ENCODE measurements around the gene AMACR. TPM values are rescaled to one million over a fixed set of nuclear protein-coding genes. Genes with fewer than 3 reads are reported as not detected.

AMACR gene
- total RNA-seq, 1 donor from 2014 or later: 29.3 TPM

DNA sequence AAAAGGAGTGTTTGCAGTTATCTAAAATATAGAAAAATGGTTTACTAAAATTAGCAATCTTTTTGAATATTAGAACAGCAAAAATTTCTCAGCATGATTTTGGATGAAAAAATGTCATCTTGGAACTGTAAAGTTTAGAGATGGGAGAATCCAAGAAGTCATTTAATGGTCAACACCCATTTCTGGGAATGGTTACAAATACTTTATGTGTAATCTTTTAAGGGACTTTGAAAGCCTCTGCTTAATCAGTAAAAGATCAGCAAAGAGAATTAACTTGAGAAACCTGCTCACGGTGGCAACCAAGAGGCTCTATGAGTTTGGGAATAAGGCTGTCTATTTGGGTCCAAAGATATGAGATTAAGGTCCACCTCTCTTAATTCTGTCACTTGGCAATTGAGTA lies 22.2 kb upstream of the AMACR start:
- peaks cover 3% of the 10 kb centered on the region for H3K36me3 Mint-ChIP-seq (ENCODE audit: low read depth, unreplicated experiment)
- TF ChIP-seq, protein P1, sequence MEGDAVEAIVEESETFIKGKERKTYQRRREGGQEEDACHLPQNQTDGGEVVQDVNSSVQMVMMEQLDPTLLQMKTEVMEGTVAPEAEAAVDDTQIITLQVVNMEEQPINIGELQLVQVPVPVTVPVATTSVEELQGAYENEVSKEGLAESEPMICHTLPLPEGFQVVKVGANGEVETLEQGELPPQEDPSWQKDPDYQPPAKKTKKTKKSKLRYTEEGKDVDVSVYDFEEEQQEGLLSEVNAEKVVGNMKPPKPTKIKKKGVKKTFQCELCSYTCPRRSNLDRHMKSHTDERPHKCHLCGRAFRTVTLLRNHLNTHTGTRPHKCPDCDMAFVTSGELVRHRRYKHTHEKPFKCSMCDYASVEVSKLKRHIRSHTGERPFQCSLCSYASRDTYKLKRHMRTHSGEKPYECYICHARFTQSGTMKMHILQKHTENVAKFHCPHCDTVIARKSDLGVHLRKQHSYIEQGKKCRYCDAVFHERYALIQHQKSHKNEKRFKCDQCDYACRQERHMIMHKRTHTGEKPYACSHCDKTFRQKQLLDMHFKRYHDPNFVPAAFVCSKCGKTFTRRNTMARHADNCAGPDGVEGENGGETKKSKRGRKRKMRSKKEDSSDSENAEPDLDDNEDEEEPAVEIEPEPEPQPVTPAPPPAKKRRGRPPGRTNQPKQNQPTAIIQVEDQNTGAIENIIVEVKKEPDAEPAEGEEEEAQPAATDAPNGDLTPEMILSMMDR (IDR thresholded peaks at IDR 0.05; ENCODE audit: unreplicated experiment): no peak
- no peak overlapping the region for H3K4me3 Mint-ChIP-seq (ENCODE audit: unreplicated experiment)
- no peak overlapping the region for H3K27ac Mint-ChIP-seq (ENCODE audit: unreplicated experiment)
- H3K9me3 Mint-ChIP-seq (ENCODE audit: unreplicated experiment): no peaks in the 10 kb centered on the region
- DNase-seq (ENCODE audit: low spot score): no peak
- no peaks in the 10 kb centered on the region for H3K27me3 Mint-ChIP-seq (ENCODE audit: unreplicated experiment)
- no peaks in the 10 kb centered on the region for H3K4me1 Mint-ChIP-seq (ENCODE audit: unreplicated experiment)

- TF ChIP-seq, protein P1 (IDR thresholded peaks at IDR 0.05; ENCODE audit: unreplicated experiment): no peak
- Mint-ChIP-seq H3K4me3 (ENCODE audit: unreplicated experiment) (no peak overlapping the region), H3K27ac (ENCODE audit: unreplicated experiment) (no peak overlapping the region), H3K9me3 (ENCODE audit: unreplicated experiment) (no peaks in the 10 kb centered on the region), H3K4me1 (ENCODE audit: unreplicated experiment) (no peaks in the 10 kb centered on the region), H3K27me3 (ENCODE audit: unreplicated experiment) (no peaks in the 10 kb centered on the region), H3K36me3 (ENCODE audit: low read depth, unreplicated experiment) (no peaks in the 10 kb centered on the region)
- DNase-seq (ENCODE audit: low spot score): no peak
Measured at GRCh38 chr5:34028349-34028748, 20.5 kb upstream of the AMACR start.

GRCh38 chr5:34026089-34026761 lies 18.4 kb upstream of the AMACR start:
- H3K4me3 Mint-ChIP-seq (ENCODE audit: unreplicated experiment): no peak overlapping the region
- H3K4me1 Mint-ChIP-seq (ENCODE audit: unreplicated experiment): peaks cover 12% of the 10 kb centered on the region
- DNase-seq (ENCODE audit: low spot score): no peak
- H3K36me3 Mint-ChIP-seq (ENCODE audit: low read depth, unreplicated experiment): no peaks in the 10 kb centered on the region
- no peak overlapping the region for H3K27ac Mint-ChIP-seq (ENCODE audit: unreplicated experiment)
- peaks cover 3% of the 10 kb centered on the region for H3K27me3 Mint-ChIP-seq (ENCODE audit: unreplicated experiment)
- no peaks in the 10 kb centered on the region for H3K9me3 Mint-ChIP-seq (ENCODE audit: unreplicated experiment)
- TF ChIP-seq, protein P1 (IDR thresholded peaks at IDR 0.05; ENCODE audit: unreplicated experiment): no peak

DNA sequence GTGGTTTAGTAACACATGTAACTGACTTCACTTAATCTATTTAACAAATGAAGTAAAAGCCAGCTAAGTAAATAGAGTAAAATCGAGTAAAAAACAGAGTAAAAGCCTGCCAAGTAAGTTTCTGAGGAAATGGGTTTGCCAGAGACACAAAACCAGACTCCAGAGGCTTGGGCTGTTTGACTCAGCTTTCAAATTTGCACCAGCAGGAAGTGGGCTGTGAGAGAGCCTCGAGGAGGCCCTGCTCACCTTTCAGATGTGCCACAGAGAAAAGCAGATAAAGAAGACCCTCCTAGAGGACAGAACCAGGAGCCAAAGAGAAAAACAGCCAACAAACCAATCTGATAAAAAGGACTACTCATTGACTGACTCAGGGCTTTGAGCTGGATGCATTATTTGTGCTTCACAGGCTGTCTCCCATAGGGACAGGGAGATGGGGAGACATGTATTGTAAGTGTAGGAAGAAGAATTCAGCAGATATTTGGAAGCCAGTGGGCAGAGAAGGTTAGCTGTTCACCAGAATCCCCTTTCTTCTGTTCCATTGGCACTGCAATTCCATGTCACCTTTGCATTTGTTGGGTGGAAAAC lies 14.4 kb upstream of the AMACR start:
- Mint-ChIP-seq H3K36me3 (ENCODE audit: low read depth, unreplicated experiment) (no peaks in the 10 kb centered on the region), H3K27ac (ENCODE audit: unreplicated experiment) (no peak overlapping the region), H3K27me3 (ENCODE audit: unreplicated experiment) (peaks cover 3% of the 10 kb centered on the region), H3K4me3 (ENCODE audit: unreplicated experiment) (no peak overlapping the region), H3K4me1 (ENCODE audit: unreplicated experiment) (peaks cover 12% of the 10 kb centered on the region), H3K9me3 (ENCODE audit: unreplicated experiment) (no peaks in the 10 kb centered on the region)
- TF ChIP-seq, protein P1 (IDR thresholded peaks at IDR 0.05; ENCODE audit: unreplicated experiment): no peak
- no peak for DNase-seq (ENCODE audit: low spot score)

GRCh38 chr5:34021334-34021733 lies 13.5 kb upstream of the AMACR start:
- peaks cover 12% of the 10 kb centered on the region for H3K4me1 Mint-ChIP-seq (ENCODE audit: unreplicated experiment)
- H3K9me3 Mint-ChIP-seq (ENCODE audit: unreplicated experiment): no peaks in the 10 kb centered on the region
- H3K27ac Mint-ChIP-seq (ENCODE audit: unreplicated experiment): no peak overlapping the region
- H3K36me3 Mint-ChIP-seq (ENCODE audit: low read depth, unreplicated experiment): no peaks in the 10 kb centered on the region
- TF ChIP-seq, protein P1 (IDR thresholded peaks at IDR 0.05; ENCODE audit: unreplicated experiment): no peak
- H3K27me3 Mint-ChIP-seq (ENCODE audit: unreplicated experiment): peaks cover 3% of the 10 kb centered on the region
- no peak for DNase-seq (ENCODE audit: low spot score)
- no peak overlapping the region for H3K4me3 Mint-ChIP-seq (ENCODE audit: unreplicated experiment)
